ENCODE results near the gene TERC. TPM values are rescaled to one million over a fixed set of nuclear protein-coding genes. Genes with fewer than 3 reads are reported as not detected.
"Not testable (repeated sequence)": the region's sequence is repeated elsewhere in the genome, so short reads cannot be mapped to it uniquely, and the experiment has no call there.

The TERC gene
- total RNA-seq, 1 donor = 200 TPM

DNA sequence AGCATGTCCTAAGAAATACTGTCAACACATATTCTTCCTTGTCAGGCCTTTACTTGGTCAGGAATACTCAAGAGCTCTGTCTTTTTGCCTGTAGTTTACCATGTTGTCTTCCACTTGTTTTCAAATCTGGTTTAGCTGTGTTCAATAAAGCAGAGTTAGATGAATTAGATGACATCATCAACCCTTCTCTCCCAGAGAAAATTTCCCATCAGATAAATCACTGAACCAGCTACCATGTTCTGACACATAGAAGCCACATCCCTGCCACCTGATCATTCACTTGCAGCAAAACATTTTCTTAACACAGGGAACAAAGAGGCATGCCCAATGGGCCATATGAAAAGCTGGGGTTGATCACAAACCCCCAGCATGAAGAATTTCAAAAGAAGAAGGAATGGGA lies 42.1 kb downstream of the TERC start:
- H3K36me3 ChIP-seq (ENCODE audit: insufficient read depth, low read length) = no peaks in the 10 kb centered on the region
- H3K79me2 ChIP-seq (ENCODE audit: insufficient read depth, low read length) = no peaks in the 10 kb centered on the region
- no peak overlapping the region for H2AFZ ChIP-seq (ENCODE audit: low read length)
- no peaks in the 10 kb centered on the region for H3K9me3 ChIP-seq (ENCODE audit: low read depth, low read length)
- TF ChIP-seq CTCF (IDR thresholded peaks at IDR 0.05; ENCODE audit: extremely low read depth, low read depth, low read length) = no peak
- H4K20me1 ChIP-seq (ENCODE audit: insufficient read depth, low read length) = no peaks in the 10 kb centered on the region
- H3K27ac ChIP-seq (ENCODE audit: low read depth, low read length) = no peak overlapping the region
- H3K4me1 ChIP-seq (ENCODE audit: insufficient read depth, low read length) = no peaks in the 10 kb centered on the region
- no peaks in the 10 kb centered on the region for H3K27me3 ChIP-seq (ENCODE audit: insufficient read depth, low read length)
- no peak overlapping the region for H3K4me2 ChIP-seq (ENCODE audit: insufficient read depth, low read length)
- H3K4me3 ChIP-seq (ENCODE audit: insufficient read depth, low read length) = no peak overlapping the region
- no peak for DNase-seq (ENCODE audit: insufficient read length, low spot score, missing footprints)

DNA sequence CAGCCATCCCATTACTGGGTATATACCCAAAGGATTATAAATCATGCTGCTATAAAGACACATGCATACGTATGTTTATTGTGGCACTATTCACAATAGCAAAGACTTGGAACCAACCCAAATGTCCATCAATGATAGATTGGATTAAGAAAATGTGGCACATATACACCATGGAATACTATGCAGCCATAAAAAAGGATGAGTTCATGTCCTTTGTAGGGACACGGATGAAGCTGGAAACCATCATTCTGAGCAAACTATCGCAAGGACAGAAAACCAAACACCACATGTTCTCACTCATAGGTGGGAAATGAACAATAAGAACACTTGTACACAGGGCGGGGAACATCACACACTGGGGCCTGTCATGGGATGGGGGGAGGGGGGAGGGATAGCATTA lies 46.4 kb downstream of the TERC start:
- not testable (repeated sequence) for H2AFZ ChIP-seq (ENCODE audit: low read length); H4K20me1 ChIP-seq (ENCODE audit: insufficient read depth, low read length); H3K36me3 ChIP-seq (ENCODE audit: insufficient read depth, low read length); H3K9me3 ChIP-seq (ENCODE audit: low read depth, low read length); H3K4me3 ChIP-seq (ENCODE audit: insufficient read depth, low read length); H3K27me3 ChIP-seq (ENCODE audit: insufficient read depth, low read length); H3K79me2 ChIP-seq (ENCODE audit: insufficient read depth, low read length); H3K4me1 ChIP-seq (ENCODE audit: insufficient read depth, low read length); H3K4me2 ChIP-seq (ENCODE audit: insufficient read depth, low read length); DNase-seq (ENCODE audit: insufficient read length, low spot score, missing footprints); H3K27ac ChIP-seq (ENCODE audit: low read depth, low read length)

Small RNA genes within 50 kb of the gene (small RNA-seq; reads per million reads assigned to genes)
- gene RNU6-637P = not detected

Other genes starting within 250 kb of the TERC start
- gene MECOM, start 101.3 kb downstream of the TERC start, total RNA-seq = 2.2 and 5.6 TPM in 2 replicates
- gene ACTRT3, start 4.5 kb upstream of the TERC start, total RNA-seq = 4.3 and 4.7 TPM in 2 replicates
- gene MYNN, start 8.3 kb upstream of the TERC start, total RNA-seq = 22.1 and 26.8 TPM in 2 replicates
- under 0.01 and 0.29 TPM in 2 replicates for gene LRRIQ4, start 47.8 kb upstream of the TERC start, total RNA-seq
- gene LRRC34, start 47.8 kb upstream of the TERC start, total RNA-seq = 2.2 and 2.4 TPM in 2 replicates
- not detected in 2 replicates for gene LRRC31, start 104.9 kb upstream of the TERC start, total RNA-seq
- gene SAMD7, start 146.5 kb upstream of the TERC start, total RNA-seq = not detected in 2 replicates
- 31.5 and 34.2 TPM in 2 replicates for gene SEC62, start 201.7 kb upstream of the TERC start, total RNA-seq